Measurements from ENCODE around the gene DNAH8.

DNAH8 gene

DNA sequence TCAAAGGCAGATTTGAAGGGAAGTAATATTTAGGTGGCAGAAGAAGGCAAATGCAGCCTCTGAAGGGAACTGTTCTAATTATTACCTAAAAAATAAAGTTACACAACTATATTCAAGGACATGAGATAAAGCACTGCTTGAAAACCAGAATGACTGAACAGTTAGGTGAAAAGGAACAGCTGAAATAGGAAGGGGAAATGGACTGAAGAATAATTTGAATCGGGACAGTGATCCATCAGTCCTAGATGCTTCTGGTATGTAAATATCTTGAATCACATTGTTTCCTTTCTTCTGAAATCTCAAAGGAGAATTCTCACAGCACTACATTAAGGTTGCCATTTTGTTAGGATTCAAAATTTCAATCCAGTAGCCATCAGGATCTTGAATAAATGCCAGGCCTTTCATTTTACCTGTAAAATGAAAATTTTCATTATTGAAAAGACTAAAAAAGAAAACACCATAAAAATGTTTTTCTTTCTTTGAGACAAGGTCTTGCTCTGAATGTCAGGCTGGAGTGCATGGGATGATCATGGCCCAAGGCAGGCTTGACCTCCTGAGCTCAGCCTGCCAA is 38.1 kb upstream of the DNAH8 start:
- no peak for DNase-seq (ENCODE audit: low read depth, low spot score)
- ChIA-PET POLR2A (no interaction called here), CTCF (no interaction called here)
- no peak overlapping the region for H3K4me3 ChIP-seq (ENCODE audit: low read depth, low read length)
- TF ChIP-seq, protein P1, sequence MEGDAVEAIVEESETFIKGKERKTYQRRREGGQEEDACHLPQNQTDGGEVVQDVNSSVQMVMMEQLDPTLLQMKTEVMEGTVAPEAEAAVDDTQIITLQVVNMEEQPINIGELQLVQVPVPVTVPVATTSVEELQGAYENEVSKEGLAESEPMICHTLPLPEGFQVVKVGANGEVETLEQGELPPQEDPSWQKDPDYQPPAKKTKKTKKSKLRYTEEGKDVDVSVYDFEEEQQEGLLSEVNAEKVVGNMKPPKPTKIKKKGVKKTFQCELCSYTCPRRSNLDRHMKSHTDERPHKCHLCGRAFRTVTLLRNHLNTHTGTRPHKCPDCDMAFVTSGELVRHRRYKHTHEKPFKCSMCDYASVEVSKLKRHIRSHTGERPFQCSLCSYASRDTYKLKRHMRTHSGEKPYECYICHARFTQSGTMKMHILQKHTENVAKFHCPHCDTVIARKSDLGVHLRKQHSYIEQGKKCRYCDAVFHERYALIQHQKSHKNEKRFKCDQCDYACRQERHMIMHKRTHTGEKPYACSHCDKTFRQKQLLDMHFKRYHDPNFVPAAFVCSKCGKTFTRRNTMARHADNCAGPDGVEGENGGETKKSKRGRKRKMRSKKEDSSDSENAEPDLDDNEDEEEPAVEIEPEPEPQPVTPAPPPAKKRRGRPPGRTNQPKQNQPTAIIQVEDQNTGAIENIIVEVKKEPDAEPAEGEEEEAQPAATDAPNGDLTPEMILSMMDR (IDR thresholded peaks at IDR 0.05; ENCODE audit: insufficient read depth, low read length, missing control alignments) = no peak

DNA sequence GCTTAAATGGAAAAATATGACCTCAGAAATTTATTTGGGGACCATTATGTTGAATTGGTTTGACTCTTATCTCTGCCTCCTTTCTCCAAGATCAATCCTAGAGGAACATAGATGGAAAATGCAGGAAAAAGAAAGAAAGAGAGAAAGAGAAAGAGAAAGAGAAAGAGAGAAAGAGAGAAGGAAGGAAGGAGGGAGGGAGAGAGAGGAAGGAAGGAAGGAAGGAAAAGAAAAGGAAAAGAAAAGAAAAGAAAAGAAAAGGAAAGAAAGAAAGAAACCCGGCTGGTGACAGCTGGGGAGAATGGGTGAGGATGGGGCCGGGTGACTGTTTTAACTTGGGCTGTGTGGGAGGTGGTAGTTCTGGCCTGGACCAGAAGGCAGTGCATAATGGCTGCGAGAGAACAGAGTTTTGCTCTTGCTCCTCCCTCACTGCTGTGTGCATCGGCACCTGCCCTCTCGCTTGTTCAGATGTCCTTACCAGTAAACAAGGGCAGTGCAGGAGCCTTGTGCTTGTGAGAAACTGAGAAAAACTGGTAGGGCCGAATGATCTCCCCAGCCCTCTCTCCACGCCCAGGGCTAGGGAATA is 36.8 kb upstream of the DNAH8 start:
- POLR2A ChIA-PET = no interaction called here
- no peak overlapping the region for H3K4me3 ChIP-seq (ENCODE audit: low read depth, low read length)
- CTCF ChIA-PET = interaction anchor here (0.6 to 0.8 kb wide), 2 partner anchors 10 to 262 kb away, joined by 3 read pairs; no protein-coding TSS in a partner anchor
- TF ChIP-seq, protein P1 (IDR thresholded peaks at IDR 0.05; ENCODE audit: insufficient read depth, low read length, missing control alignments) = no peak
- DNase-seq (ENCODE audit: low read depth, low spot score) = no peak

DNA sequence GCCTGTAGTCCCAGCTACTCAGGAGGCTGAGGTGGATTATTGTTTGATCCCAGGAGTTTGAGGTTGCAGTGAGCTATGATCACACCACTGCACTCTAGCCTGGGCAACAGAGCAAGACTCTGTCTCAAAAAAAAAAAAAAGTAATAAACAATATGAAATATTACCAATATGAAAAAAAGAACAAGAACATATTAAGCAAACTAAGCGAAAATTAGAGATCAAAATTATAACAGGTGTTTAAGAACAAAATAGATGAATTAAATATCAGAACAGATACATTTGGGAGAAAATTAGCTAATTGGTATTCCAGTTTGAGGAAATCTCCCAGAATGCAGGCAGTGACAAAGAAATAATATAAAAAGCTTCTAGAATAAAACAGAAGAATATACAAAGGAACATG is 35.4 kb upstream of the DNAH8 start:
- no peak for DNase-seq (ENCODE audit: low read depth, low spot score)
- H3K4me3 ChIP-seq (ENCODE audit: low read depth, low read length) = no peak overlapping the region
- CTCF ChIA-PET = no interaction called here
- TF ChIP-seq, protein P1 (IDR thresholded peaks at IDR 0.05; ENCODE audit: insufficient read depth, low read length, missing control alignments) = no peak
- POLR2A ChIA-PET = no interaction called here

DNA sequence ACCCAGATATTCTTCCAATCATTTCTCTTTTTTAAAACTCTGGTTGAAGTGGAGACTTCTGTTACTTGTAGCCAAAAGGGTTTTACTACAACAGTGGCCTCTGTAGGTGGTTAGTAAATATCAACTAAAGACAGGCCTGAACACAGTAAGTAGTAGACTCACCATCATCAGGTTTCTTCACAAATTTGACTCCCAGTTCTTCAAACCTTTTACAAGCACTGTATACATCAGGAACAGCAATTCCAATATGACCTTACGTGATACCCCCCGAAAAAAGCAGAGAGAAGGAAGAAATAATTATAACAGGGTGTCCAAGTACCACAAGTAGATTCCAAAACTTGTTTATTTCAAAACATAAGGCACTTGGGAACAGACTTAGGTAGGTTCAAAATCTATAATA is 33.3 kb upstream of the DNAH8 start:
- TF ChIP-seq, protein P1 (IDR thresholded peaks at IDR 0.05; ENCODE audit: insufficient read depth, low read length, missing control alignments) = no peak
- ChIA-PET POLR2A (no interaction called here), CTCF (no interaction called here)
- no peak overlapping the region for H3K4me3 ChIP-seq (ENCODE audit: low read depth, low read length)
- no peak for DNase-seq (ENCODE audit: low read depth, low spot score)

DNA sequence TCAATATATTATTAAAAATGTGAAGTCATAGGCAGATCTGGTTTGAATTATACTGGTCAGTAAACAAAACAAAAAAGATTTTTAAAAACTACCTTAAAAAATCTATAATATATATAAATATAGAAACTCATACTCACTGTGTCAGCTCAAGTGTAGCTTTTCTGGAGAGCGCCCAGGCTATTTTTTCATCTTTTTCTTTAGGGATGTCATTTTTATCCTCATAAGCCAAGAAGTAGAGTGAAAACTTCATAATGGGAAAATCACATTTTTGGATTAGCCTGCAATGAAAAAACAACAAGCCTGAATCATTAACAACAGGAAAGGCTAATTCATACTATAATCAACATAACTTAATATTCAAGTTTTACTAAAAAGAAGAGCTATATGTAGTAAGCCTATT is 30.9 kb upstream of the DNAH8 start:
- TF ChIP-seq, protein P1 (IDR thresholded peaks at IDR 0.05; ENCODE audit: insufficient read depth, low read length, missing control alignments) = no peak
- H3K4me3 ChIP-seq (ENCODE audit: low read depth, low read length) = no peak overlapping the region
- ChIA-PET POLR2A (no interaction called here), CTCF (no interaction called here)
- DNase-seq (ENCODE audit: low read depth, low spot score) = no peak

DNA sequence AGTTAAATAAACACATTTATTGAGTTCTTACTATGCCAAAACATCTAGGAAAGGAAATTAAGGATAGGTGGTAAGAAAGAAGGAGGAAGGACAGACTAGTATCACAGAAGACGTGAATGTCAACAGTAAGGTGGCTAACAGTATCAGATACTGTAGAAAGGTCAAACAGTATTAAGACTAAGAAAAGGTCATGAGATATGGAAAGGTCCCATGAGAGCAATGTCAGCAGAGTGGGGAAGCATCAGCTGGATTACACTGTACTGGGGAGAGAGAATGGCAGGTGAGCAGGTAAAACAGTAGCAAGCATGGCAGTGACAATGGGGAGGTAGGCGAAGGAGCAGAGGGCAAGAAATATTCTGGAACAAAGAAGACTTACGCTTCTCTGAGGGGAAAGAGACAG is 30.2 kb upstream of the DNAH8 start:
- ChIA-PET POLR2A (no interaction called here), CTCF (no interaction called here)
- DNase-seq (ENCODE audit: low read depth, low spot score) = no peak
- no peak overlapping the region for H3K4me3 ChIP-seq (ENCODE audit: low read depth, low read length)
- TF ChIP-seq, protein P1 (IDR thresholded peaks at IDR 0.05; ENCODE audit: insufficient read depth, low read length, missing control alignments) = no peak

All from AG04449 (cell line).